Activated CD4-positive, alpha-beta T cell treated with anti-CD3 and anti-CD28 coated beads, Interleukin-2, amount 50 U/mL, for 1 hour (primary cell): Measurements from ENCODE around the gene ABCA7.

Experiments
- DNase-seq: peaks from one replicate; pipeline ENCODE4 v3.0.0-alpha.2; 2020

Gene ABCA7

GRCh38 chr19:1003283-1003682 is 36.6 kb upstream of the ABCA7 start:
- no peak for DNase-seq

- DNase-seq: no peak
Observed at GRCh38 chr19:1004204-1004802, 35.6 kb upstream of the ABCA7 start.

- no peak for DNase-seq
Observed at GRCh38 chr19:1004803-1005664, 34.9 kb upstream of the ABCA7 start.

GRCh38 chr19:1006711-1007398 is 33.1 kb upstream of the ABCA7 start:
- no peak for DNase-seq

GRCh38 chr19:1007399-1008251 is 32.3 kb upstream of the ABCA7 start:
- no peak for DNase-seq

- DNase-seq: no peak
Observed at GRCh38 chr19:1008268-1009040, 31.5 kb upstream of the ABCA7 start.

GRCh38 chr19:1009041-1009980 is 30.6 kb upstream of the ABCA7 start:
- DNase-seq: no peak

GRCh38 chr19:1009981-1010538 is 29.8 kb upstream of the ABCA7 start:
- DNase-seq: no peak

GRCh38 chr19:1010586-1011510 is 29.1 kb upstream of the ABCA7 start:
- DNase-seq: no peak

- no peak for DNase-seq
Observed at GRCh38 chr19:1011831-1012333, 28.0 kb upstream of the ABCA7 start.

GRCh38 chr19:1012334-1012733 is 27.6 kb upstream of the ABCA7 start:
- DNase-seq: no peak

GRCh38 chr19:1013218-1013617 is 26.7 kb upstream of the ABCA7 start:
- DNase-seq: no peak

- no peak for DNase-seq
Observed at GRCh38 chr19:1014161-1015060, 25.5 kb upstream of the ABCA7 start.

GRCh38 chr19:1015061-1015781 is 24.7 kb upstream of the ABCA7 start:
- no peak for DNase-seq

- no peak for DNase-seq
Observed at GRCh38 chr19:1015782-1016646, 23.9 kb upstream of the ABCA7 start.

GRCh38 chr19:1016647-1017114 is 23.2 kb upstream of the ABCA7 start:
- no peak for DNase-seq
